GM23338 (cell line): ENCODE results near the gene SLC1A3.

Source experiments
- CREB1 ChIP-seq: fragments of 250-450 bp; sonication (Bioruptor Pico); IDR thresholded peaks from 2 replicates; pipeline ENCODE4 v1.5.0; 2020; ENCODE audit warnings: low read depth, mild to moderate bottlenecking, moderate library complexity
- EZH2 ChIP-seq: fragments of 200-600 bp; sonication (generic); IDR thresholded peaks from one replicate; pipeline ENCODE4 v1.8.0; 2017; ENCODE audit warnings: antibody characterized with exemption, mild to moderate bottlenecking, low read depth; ENCODE audit not compliant: unreplicated experiment
- JUNB ChIP-seq: IDR thresholded peaks from one replicate; pipeline ENCODE4 v1.6.1; 2016; ENCODE audit warnings: antibody characterized with exemption; ENCODE audit not compliant: unreplicated experiment
- TF ChIP-seq, protein P1 (sequence below), 2 experiments: fragments of 200-600 bp in 1 of 2; sonication (generic) in 1 of 2; conservative IDR thresholded peaks; 2 replicates each; pipeline versions ENCODE4 v1.5.1 to v1.6.1; 2016 to 2017; ENCODE audit warnings: antibody characterized with exemption in 2 of 2, low read depth in 2 of 2, mild to moderate bottlenecking in 2 of 2, moderate library complexity in 1 of 2
- TF ChIP-seq, protein P2 (sequence below): IDR thresholded peaks from one replicate; pipeline ENCODE4 v1.6.1; 2018; ENCODE audit warnings: antibody characterized with exemption; ENCODE audit not compliant: unreplicated experiment

DNA sequence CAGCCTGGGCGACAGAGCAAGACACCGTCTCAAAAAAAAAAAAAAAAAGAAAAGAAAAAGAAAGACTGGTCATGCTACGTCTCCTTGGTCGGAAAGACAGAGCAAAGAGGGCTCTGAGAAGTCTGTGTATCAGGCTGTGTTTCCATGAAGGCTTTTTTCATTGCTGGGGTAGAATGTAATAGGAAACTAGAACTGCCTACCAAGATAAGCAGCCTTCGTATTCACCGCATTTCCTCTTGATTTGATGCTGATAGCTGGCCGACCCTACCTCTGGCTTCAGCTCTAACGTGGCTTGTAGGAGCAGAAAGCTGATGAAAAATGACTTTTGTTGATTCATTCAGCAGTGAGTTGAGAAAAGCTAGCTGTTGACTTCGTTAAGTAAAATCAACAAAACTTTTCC lies 17.4 kb downstream of the SLC1A3 start:
- TF ChIP-seq, protein P1, sequence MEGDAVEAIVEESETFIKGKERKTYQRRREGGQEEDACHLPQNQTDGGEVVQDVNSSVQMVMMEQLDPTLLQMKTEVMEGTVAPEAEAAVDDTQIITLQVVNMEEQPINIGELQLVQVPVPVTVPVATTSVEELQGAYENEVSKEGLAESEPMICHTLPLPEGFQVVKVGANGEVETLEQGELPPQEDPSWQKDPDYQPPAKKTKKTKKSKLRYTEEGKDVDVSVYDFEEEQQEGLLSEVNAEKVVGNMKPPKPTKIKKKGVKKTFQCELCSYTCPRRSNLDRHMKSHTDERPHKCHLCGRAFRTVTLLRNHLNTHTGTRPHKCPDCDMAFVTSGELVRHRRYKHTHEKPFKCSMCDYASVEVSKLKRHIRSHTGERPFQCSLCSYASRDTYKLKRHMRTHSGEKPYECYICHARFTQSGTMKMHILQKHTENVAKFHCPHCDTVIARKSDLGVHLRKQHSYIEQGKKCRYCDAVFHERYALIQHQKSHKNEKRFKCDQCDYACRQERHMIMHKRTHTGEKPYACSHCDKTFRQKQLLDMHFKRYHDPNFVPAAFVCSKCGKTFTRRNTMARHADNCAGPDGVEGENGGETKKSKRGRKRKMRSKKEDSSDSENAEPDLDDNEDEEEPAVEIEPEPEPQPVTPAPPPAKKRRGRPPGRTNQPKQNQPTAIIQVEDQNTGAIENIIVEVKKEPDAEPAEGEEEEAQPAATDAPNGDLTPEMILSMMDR (conservative IDR thresholded peaks at IDR 0.05; ENCODE audit: low read depth in 2 of 2): no peak
- TF ChIP-seq EZH2: no peak
- TF ChIP-seq CREB1: no peak
- TF ChIP-seq, protein P2, sequence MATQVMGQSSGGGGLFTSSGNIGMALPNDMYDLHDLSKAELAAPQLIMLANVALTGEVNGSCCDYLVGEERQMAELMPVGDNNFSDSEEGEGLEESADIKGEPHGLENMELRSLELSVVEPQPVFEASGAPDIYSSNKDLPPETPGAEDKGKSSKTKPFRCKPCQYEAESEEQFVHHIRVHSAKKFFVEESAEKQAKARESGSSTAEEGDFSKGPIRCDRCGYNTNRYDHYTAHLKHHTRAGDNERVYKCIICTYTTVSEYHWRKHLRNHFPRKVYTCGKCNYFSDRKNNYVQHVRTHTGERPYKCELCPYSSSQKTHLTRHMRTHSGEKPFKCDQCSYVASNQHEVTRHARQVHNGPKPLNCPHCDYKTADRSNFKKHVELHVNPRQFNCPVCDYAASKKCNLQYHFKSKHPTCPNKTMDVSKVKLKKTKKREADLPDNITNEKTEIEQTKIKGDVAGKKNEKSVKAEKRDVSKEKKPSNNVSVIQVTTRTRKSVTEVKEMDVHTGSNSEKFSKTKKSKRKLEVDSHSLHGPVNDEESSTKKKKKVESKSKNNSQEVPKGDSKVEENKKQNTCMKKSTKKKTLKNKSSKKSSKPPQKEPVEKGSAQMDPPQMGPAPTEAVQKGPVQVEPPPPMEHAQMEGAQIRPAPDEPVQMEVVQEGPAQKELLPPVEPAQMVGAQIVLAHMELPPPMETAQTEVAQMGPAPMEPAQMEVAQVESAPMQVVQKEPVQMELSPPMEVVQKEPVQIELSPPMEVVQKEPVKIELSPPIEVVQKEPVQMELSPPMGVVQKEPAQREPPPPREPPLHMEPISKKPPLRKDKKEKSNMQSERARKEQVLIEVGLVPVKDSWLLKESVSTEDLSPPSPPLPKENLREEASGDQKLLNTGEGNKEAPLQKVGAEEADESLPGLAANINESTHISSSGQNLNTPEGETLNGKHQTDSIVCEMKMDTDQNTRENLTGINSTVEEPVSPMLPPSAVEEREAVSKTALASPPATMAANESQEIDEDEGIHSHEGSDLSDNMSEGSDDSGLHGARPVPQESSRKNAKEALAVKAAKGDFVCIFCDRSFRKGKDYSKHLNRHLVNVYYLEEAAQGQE: no peak
- no peak for TF ChIP-seq JUNB
